ENCODE results near the gene CEP192.
"Not testable (repeated sequence)": the region's sequence is repeated elsewhere in the genome, so short reads cannot be mapped to it uniquely, and the experiment has no call there.

DNA sequence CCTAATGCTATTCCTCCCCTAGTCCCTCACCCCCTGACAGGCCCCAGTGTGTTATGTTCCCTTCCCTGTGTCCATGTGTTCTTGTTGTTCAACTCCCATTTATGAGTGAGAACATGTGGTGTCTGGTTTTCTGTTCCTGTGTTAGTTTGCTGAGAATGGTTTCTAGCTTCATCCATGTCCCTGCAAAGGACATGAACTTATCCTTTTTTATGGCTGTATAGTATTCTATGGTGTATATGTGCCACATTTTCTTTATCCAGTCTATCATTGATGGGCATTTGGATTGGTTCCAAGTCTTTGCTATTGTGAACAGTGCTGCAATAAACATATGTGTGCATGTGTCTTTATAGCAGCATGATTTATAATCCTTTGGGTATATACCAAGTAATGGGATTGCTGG is 86.9 kb downstream of the CEP192 start:
- TF ChIP-seq, protein P1, sequence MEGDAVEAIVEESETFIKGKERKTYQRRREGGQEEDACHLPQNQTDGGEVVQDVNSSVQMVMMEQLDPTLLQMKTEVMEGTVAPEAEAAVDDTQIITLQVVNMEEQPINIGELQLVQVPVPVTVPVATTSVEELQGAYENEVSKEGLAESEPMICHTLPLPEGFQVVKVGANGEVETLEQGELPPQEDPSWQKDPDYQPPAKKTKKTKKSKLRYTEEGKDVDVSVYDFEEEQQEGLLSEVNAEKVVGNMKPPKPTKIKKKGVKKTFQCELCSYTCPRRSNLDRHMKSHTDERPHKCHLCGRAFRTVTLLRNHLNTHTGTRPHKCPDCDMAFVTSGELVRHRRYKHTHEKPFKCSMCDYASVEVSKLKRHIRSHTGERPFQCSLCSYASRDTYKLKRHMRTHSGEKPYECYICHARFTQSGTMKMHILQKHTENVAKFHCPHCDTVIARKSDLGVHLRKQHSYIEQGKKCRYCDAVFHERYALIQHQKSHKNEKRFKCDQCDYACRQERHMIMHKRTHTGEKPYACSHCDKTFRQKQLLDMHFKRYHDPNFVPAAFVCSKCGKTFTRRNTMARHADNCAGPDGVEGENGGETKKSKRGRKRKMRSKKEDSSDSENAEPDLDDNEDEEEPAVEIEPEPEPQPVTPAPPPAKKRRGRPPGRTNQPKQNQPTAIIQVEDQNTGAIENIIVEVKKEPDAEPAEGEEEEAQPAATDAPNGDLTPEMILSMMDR (IDR thresholded peaks at IDR 0.05; ENCODE audit: low read depth, low read length), result not testable (repeated sequence)
- not testable (repeated sequence) for TF ChIP-seq EZH2phosphoT487 (IDR thresholded peaks at IDR 0.05; ENCODE audit: low read depth)
